ENCODE data around the gene STARD13.

The STARD13 gene
- total RNA-seq = 0 to 0.07 reads per million in 2 donors

GRCh38 chr13:33285420-33286124 is at the start of gene STARD13:
Gene STARD13 (minus strand): TSS chr13:33285755. CDS start chr13:33285638, 117 bp downstream.
- DNase-seq = no peak

- DNase-seq = no peak
Measured at GRCh38 chr13:33334831-33335230, 49.3 kb upstream of the STARD13 start.

GRCh38 chr13:33331962-33332361 is 46.4 kb upstream of the STARD13 start:
- DNase-seq = no peak

GRCh38 chr13:33330483-33330882 is 44.9 kb upstream of the STARD13 start:
- DNase-seq = no peak

- no peak for DNase-seq
Measured at GRCh38 chr13:33328701-33329100, 43.1 kb upstream of the STARD13 start.

GRCh38 chr13:33326723-33327122 is 41.2 kb upstream of the STARD13 start:
- DNase-seq = no peak

- DNase-seq = no peak
Measured at GRCh38 chr13:33326246-33326645, 40.7 kb upstream of the STARD13 start.

- DNase-seq = no peak
Measured at GRCh38 chr13:33323801-33324510, 38.4 kb upstream of the STARD13 start.

- no peak for DNase-seq
Measured at GRCh38 chr13:33322965-33323668, 37.6 kb upstream of the STARD13 start.

- no peak for DNase-seq
Measured at GRCh38 chr13:33322543-33322809, 36.9 kb upstream of the STARD13 start.

- no peak for DNase-seq
Measured at GRCh38 chr13:33321686-33322542, 36.4 kb upstream of the STARD13 start.

GRCh38 chr13:33319859-33320258 is 34.3 kb upstream of the STARD13 start:
- DNase-seq = no peak

- no peak for DNase-seq
Measured at GRCh38 chr13:33318744-33319143, 33.2 kb upstream of the STARD13 start.

- DNase-seq = no peak
Measured at GRCh38 chr13:33318037-33318436, 32.5 kb upstream of the STARD13 start.

GRCh38 chr13:33316890-33317289 is 31.3 kb upstream of the STARD13 start:
- DNase-seq = no peak

GRCh38 chr13:33313504-33313903 is 27.9 kb upstream of the STARD13 start:
- no peak for DNase-seq

- no peak for DNase-seq
Measured at GRCh38 chr13:33312861-33313212, 27.3 kb upstream of the STARD13 start.

- DNase-seq = no peak
Measured at GRCh38 chr13:33312150-33312860, 26.8 kb upstream of the STARD13 start.

GRCh38 chr13:33311040-33311439 is 25.5 kb upstream of the STARD13 start:
- DNase-seq = no peak

GRCh38 chr13:33310245-33311038 is 24.9 kb upstream of the STARD13 start:
- DNase-seq = no peak

GRCh38 chr13:33308863-33309262 is 23.3 kb upstream of the STARD13 start:
- no peak for DNase-seq

GRCh38 chr13:33307843-33308242 is 22.3 kb upstream of the STARD13 start:
- DNase-seq = no peak
